H1 (cell line): ENCODE results near the gene AFF4. TPM values are rescaled to one million over a fixed set of nuclear protein-coding genes. Genes with fewer than 3 reads are reported as not detected.

Experiments used
- CTCF ChIA-PET: fragments of 300-600 bp; sonication (Branson Sonifier 250); formaldehyde crosslinking; loops from one replicate; lab custom pipeline; 2021; ENCODE audit not compliant: partially characterized antibody; lab: Charles Lee
- POLR2A ChIA-PET: fragments of 300-600 bp; sonication (Branson Sonifier 250); formaldehyde crosslinking; loops from one replicate; lab custom pipeline; 2021; ENCODE audit warnings: inconsistent platforms; ENCODE audit not compliant: partially characterized antibody; lab: Charles Lee
- DNase-seq, 2 experiments: peaks; one replicate each; pipeline versions ENCODE4 v3.0.0 to v3.0.0-alpha.2; 2010 to 2022; ENCODE audit warnings: low spot score in 2 of 2, low read depth in 1 of 2, mixed read lengths in 1 of 2
- FAIRE-seq: peaks from 2 replicates; lab custom pipeline; 2011; peaks lifted over from hg19 to GRCh38; lab: Jason Lieb, UNC
- H2AFZ ChIP-seq: 2 replicates; pipeline ENCODE4 v1.8.1; 2012; ENCODE audit warnings: low read length, inconsistent platforms
- H2AK5ac ChIP-seq: 2 replicates; pipeline ENCODE4 v1.6.1; 2013; ENCODE audit warnings: low read depth, low read length
- H2BK120ac ChIP-seq: replicated peaks from 2 replicates; pipeline ENCODE3; 2013; ENCODE audit warnings: low read depth, low read length, inconsistent platforms
- H2BK12ac ChIP-seq: 2 replicates; pipeline ENCODE4 v1.6.1; 2013; ENCODE audit warnings: low read depth, low read length
- H2BK15ac ChIP-seq: 2 replicates; pipeline ENCODE4 v1.6.1; 2013; ENCODE audit warnings: low read length
- H2BK20ac ChIP-seq: 2 replicates; pipeline ENCODE4 v1.6.1; 2013; ENCODE audit warnings: low read length
- H2BK5ac ChIP-seq: 2 replicates; pipeline ENCODE4 v1.6.1; 2013; ENCODE audit warnings: low read depth, low read length
- H3K14ac ChIP-seq: 2 replicates; pipeline ENCODE4 v1.6.1; 2013; ENCODE audit warnings: inconsistent platforms; ENCODE audit not compliant: insufficient read length
- H3K18ac ChIP-seq: 2 replicates; pipeline ENCODE4 v1.6.1; 2013; ENCODE audit warnings: low read length; ENCODE audit errors: extremely low read depth
- H3K23ac ChIP-seq: 2 replicates; pipeline ENCODE4 v1.6.1; 2013; ENCODE audit warnings: inconsistent platforms; ENCODE audit not compliant: insufficient read length
- H3K23me2 ChIP-seq: 2 replicates; pipeline ENCODE4 v1.6.1; 2013; ENCODE audit warnings: low read depth, low read length
- H3K27ac ChIP-seq: 2 replicates; pipeline ENCODE4 v1.6.1; 2011; ENCODE audit warnings: low read depth, low read length, inconsistent platforms
- H3K27me3 ChIP-seq, 4 experiments: replicated peaks in 1 of 4; 1 replicate in 1 of 4; 2 replicates in 3 of 4; pipeline versions ENCODE4 v1.6.1 to v1.8.1; 2011 to 2013; ENCODE audit warnings: low read length in 3 of 4, mild to moderate bottlenecking in 3 of 4, inconsistent platforms in 2 of 4, mixed read lengths in 2 of 4, moderate library complexity in 1 of 4; ENCODE audit not compliant: control insufficient read depth in 3 of 4, insufficient read depth in 3 of 4; ENCODE audit errors: extremely low read depth in 1 of 4
- H3K36me3 ChIP-seq, 4 experiments: 2 replicates each; pipeline versions ENCODE4 v1.6.1 to v1.8.1; 2011 to 2013; ENCODE audit warnings: mild to moderate bottlenecking in 4 of 4, low read length in 3 of 4, moderate library complexity in 2 of 4, control low read depth in 1 of 4, inconsistent platforms in 1 of 4; ENCODE audit not compliant: insufficient read depth in 4 of 4, control insufficient read depth in 2 of 4
- H3K4ac ChIP-seq: replicated peaks from 2 replicates; pipeline ENCODE3; 2013; ENCODE audit warnings: low read length, low read depth, mixed read lengths, inconsistent platforms; ENCODE audit not compliant: insufficient read length
- H3K4me1 ChIP-seq, 4 experiments: replicated peaks in 1 of 4; 1 replicate in 1 of 4; 2 replicates in 3 of 4; pipeline versions ENCODE4 v1.6.1 to v1.8.1; 2011 to 2013; ENCODE audit warnings: low read length in 3 of 4, inconsistent platforms in 2 of 4, mixed read lengths in 1 of 4; ENCODE audit not compliant: insufficient read depth in 4 of 4, control insufficient read depth in 3 of 4
- H3K4me2 ChIP-seq, 2 experiments: 2 replicates each; pipeline versions ENCODE4 v1.6.1 to v1.8.1; 2011 to 2013; ENCODE audit warnings: low read depth in 2 of 2, low read length in 2 of 2, control low read depth in 1 of 2, inconsistent platforms in 1 of 2, mild to moderate bottlenecking in 1 of 2; ENCODE audit not compliant: insufficient read depth in 1 of 2
- H3K4me3 ChIP-seq, 4 experiments: fragments of 200-600, 300-600 bp in 1 of 4; sonication (generic), shearing (Covaris generic), sonication (Bioruptor Twin) in 1 of 4; 2 replicates each; pipeline versions ENCODE4 v1.5.1 to v1.8.1; 2011 to 2016; ENCODE audit warnings: low read length in 4 of 4, low read depth in 3 of 4, control low read depth in 2 of 4, inconsistent platforms in 2 of 4, mild to moderate bottlenecking in 2 of 4, mixed read lengths in 1 of 4, moderate library complexity in 1 of 4; ENCODE audit not compliant: insufficient read depth in 2 of 4; ENCODE audit errors: extremely low read depth in 1 of 4
- H3K56ac ChIP-seq: replicated peaks from 2 replicates; pipeline ENCODE3; 2013; ENCODE audit warnings: low read depth, mild to moderate bottlenecking, mixed read lengths, low read length, inconsistent platforms; ENCODE audit not compliant: insufficient read length
- H3K79me1 ChIP-seq: 2 replicates; pipeline ENCODE4 v1.6.1; 2013; ENCODE audit warnings: low read depth, low read length, control low read depth
- H3K79me2 ChIP-seq, 2 experiments: 2 replicates each; pipeline versions ENCODE4 v1.6.1 to v1.8.1; 2012 to 2013; ENCODE audit warnings: low read length in 2 of 2, mild to moderate bottlenecking in 2 of 2, inconsistent platforms in 1 of 2; ENCODE audit not compliant: insufficient read depth in 2 of 2, control insufficient read depth in 1 of 2
- H3K9ac ChIP-seq, 4 experiments: replicated peaks in 1 of 4; 1 replicate in 1 of 4; 2 replicates in 3 of 4; pipeline versions ENCODE4 v1.6.1 to v1.8.1; 2011 to 2013; ENCODE audit warnings: low read depth in 3 of 4, low read length in 3 of 4, control low read depth in 2 of 4, mild to moderate bottlenecking in 2 of 4, moderate library complexity in 2 of 4, inconsistent platforms in 1 of 4; ENCODE audit errors: extremely low read depth in 1 of 4
- H3K9me3 ChIP-seq, 2 experiments: 2 replicates each; pipeline versions ENCODE4 v1.6.1 to v1.8.1; 2012 to 2013; ENCODE audit warnings: mild to moderate bottlenecking in 2 of 2, moderate library complexity in 2 of 2, control low read depth in 1 of 2, inconsistent platforms in 1 of 2, low read depth in 1 of 2, low read length in 1 of 2, mixed read lengths in 1 of 2; ENCODE audit not compliant: insufficient read depth in 2 of 2
- H4K20me1 ChIP-seq, 2 experiments: replicated peaks in 1 of 2; 2 replicates each; pipeline versions ENCODE3 to v1.8.1; 2011 to 2013; ENCODE audit warnings: inconsistent platforms in 2 of 2, low read length in 2 of 2, mild to moderate bottlenecking in 1 of 2; ENCODE audit not compliant: insufficient read depth in 2 of 2, control insufficient read depth in 1 of 2
- H4K5ac ChIP-seq: 2 replicates; pipeline ENCODE4 v1.6.1; 2013; ENCODE audit warnings: low read length, low read depth, mixed read lengths, inconsistent platforms; ENCODE audit not compliant: insufficient read length
- H4K8ac ChIP-seq: 2 replicates; pipeline ENCODE4 v1.8.0; 2013; ENCODE audit warnings: mild to moderate bottlenecking, moderate library complexity, low read length, inconsistent platforms; ENCODE audit not compliant: insufficient read depth; ENCODE audit errors: extremely low read depth
- H4K91ac ChIP-seq: replicated peaks from 2 replicates; pipeline ENCODE3; 2013; ENCODE audit warnings: low read length, mixed read lengths, inconsistent platforms; ENCODE audit not compliant: insufficient read length
- CHD1 ChIP-seq: IDR thresholded peaks from 2 replicates; pipeline ENCODE4 v1.6.1; 2012; ENCODE audit warnings: low read depth, low read length, improper control_type of control experiment
- CTBP2 ChIP-seq: IDR thresholded peaks from 2 replicates; pipeline ENCODE4 v1.7.0; 2011; ENCODE audit warnings: borderline replicate concordance, mild to moderate bottlenecking, moderate library complexity, mixed read lengths, low read length; ENCODE audit not compliant: insufficient read depth, insufficient read length
- CTCF ChIP-seq, 3 experiments: IDR thresholded peaks; 1 replicate in 2 of 3; 2 replicates in 1 of 3; pipeline versions ENCODE4 v1.5.1 to v1.6.1; 2011; ENCODE audit warnings: low read length in 3 of 3, mild to moderate bottlenecking in 3 of 3, inconsistent platforms in 2 of 3, low read depth in 1 of 3, moderate library complexity in 1 of 3; ENCODE audit not compliant: insufficient read depth in 1 of 3; ENCODE audit errors: control extremely low read depth in 1 of 3
- KDM1A ChIP-seq: fragments of 200-600, 300-600 bp; sonication (generic); IDR thresholded peaks from 2 replicates; pipeline ENCODE4 v1.7.1; 2016; ENCODE audit warnings: mild to moderate bottlenecking, low read length, borderline replicate concordance
- KDM5A ChIP-seq: fragments of 200-600 bp; IDR thresholded peaks from 2 replicates; pipeline ENCODE4 v1.7.1; 2012; ENCODE audit warnings: mild to moderate bottlenecking, low read length, inconsistent platforms, mixed read lengths
- RBBP5 ChIP-seq: IDR thresholded peaks from 2 replicates; pipeline ENCODE4 v1.7.1; 2012; ENCODE audit warnings: low read depth, mild to moderate bottlenecking, inconsistent platforms, low read length, moderate library complexity, borderline replicate concordance
- SP1 ChIP-seq: IDR thresholded peaks from 2 replicates; pipeline ENCODE4 v1.6.1; 2011; ENCODE audit warnings: low read depth, low read length
- YY1 ChIP-seq: IDR thresholded peaks from 2 replicates; pipeline ENCODE4 v1.6.1; 2011; ENCODE audit warnings: low read depth, mild to moderate bottlenecking, low read length
- WGBS, 2 experiments: shearing (Covaris generic) in 1 of 2; methylation state at CpG; one replicate each; pipeline versions ENCODE4 v1.1.6 to v1.1.7; 2013 to 2015; ENCODE audit warnings: low lambda C conversion rate in 2 of 2, mixed read lengths in 2 of 2, inconsistent platforms in 1 of 2, low coverage in 1 of 2, missing lambda C conversion rate in 1 of 2; ENCODE audit not compliant: insufficient replicate concordance in 2 of 2, insufficient coverage in 1 of 2, insufficient read length in 1 of 2; ENCODE audit errors: extremely low coverage in 1 of 2, missing lambda C conversion rate in 1 of 2; 5-methylcytosine and 5-hydroxymethylcytosine counted together
- polyA plus RNA-seq, 7 experiments: library from polyadenylated mRNA; depleted of rRNA in 3 of 7; stranded (reverse) in 5 of 7; unstranded in 2 of 7; fragments of >200 nt in 5 of 7; fragments of 200-250 nt in 2 of 7; gene quantifications; 1 replicate in 5 of 7; 2 replicates in 1 of 7; 4 replicates in 1 of 7; pipeline versions ENCODE4 v1.2.1 to v1.2.3, GENCODE V29; 2011 to 2013; ENCODE audit warnings: missing spikeins in 2 of 7, mixed read lengths in 2 of 7
- total RNA-seq: library from RNA; stranded (reverse); fragmentation: NEBNext Ultra II Directional; extraction: Animal tissue kit (Norgen Biotek cat#: 25700); gene quantifications from 2 replicates; pipeline ENCODE4 v1.2.1, GENCODE V29; 2021

Gene AFF4
- total and polyA plus RNA-seq, 2 of the 8 experiments (the other 6 are each of a cell fraction or from before 2014, with no cell fraction given) = 12.0 to 61.4 TPM

GRCh38 chr5:132866342-132867045 lies 96.9 kb downstream of the AFF4 start, which contains the start of the genes GDF9 and UQCRQ:
Gene GDF9 (minus strand): TSS chr5:132866469. CDS start chr5:132864533, 1,936 bp downstream.
Gene UQCRQ (plus strand): TSS chr5:132866642. CDS start chr5:132866882, 240 bp downstream.
- ChIA-PET POLR2A (interaction anchor here (0.6 to 4.3 kb wide), 20 partner anchors 9 to 573 kb away, joined by 3 to 32 read pairs (median 4); partner anchors contain the start of genes HSPA4, KIF3A, SHROOM1 and SLC22A4), CTCF (interaction anchor here (1.0 to 32.2 kb wide), 8 partner anchors 12 to 59 kb away, joined by 3 to 465 read pairs (median 6); partner anchors contain the start of gene SHROOM1)
- peak within 1 kb of the TSS; percentile 77 for H2BK5ac ChIP-seq
- peak within 1 kb of the TSS; percentile 91 for H4K5ac ChIP-seq
- H3K79me2 ChIP-seq = peaks cover 3 to 13% of the 10 kb centered on the region in 2 experiments; a peak in 2 of 4 replicates
- H3K18ac ChIP-seq = no peak within 1 kb of the TSS; the same call in 1 of the 2 replicates
- 0 out of 2 replicates have a peak within 1 kb of the TSS, but pooled peaks have one; percentile 2 for H2BK12ac ChIP-seq
- peak within 1 kb of the TSS; percentile 67 for H3K56ac ChIP-seq
- H3K9ac ChIP-seq = peak within 1 kb of the TSS; percentile 75 to 96 (median 85)
- no peak within 1 kb of the TSS for H3K23ac ChIP-seq
- peaks cover 0 to 2% of the 10 kb centered on the region in 2 experiments for H4K20me1 ChIP-seq
- H4K91ac ChIP-seq = peak within 1 kb of the TSS; percentile 58
- H3K4me2 ChIP-seq = peak within 1 kb of the TSS; percentile 81 to 85
- WGBS, 2 experiments = 1% methylated on average over 47 of the region's 55 CpGs; no CpG with 5 or more reads in 1 of the 2 experiments
- peak within 1 kb of the TSS; percentile 80 to 99 (median 88) for H3K4me3 ChIP-seq
- peak within 1 kb of the TSS; percentile 75 for H3K4ac ChIP-seq
- H3K36me3 ChIP-seq = peaks cover 6 to 23% (median 14%) of the 10 kb centered on the region in 4 experiments; a peak in 5 of 8 replicates
- H3K79me1 ChIP-seq = peaks cover 3% of the 10 kb centered on the region; the same call in 1 of the 2 replicates
- H3K9me3 ChIP-seq = no peaks in the 10 kb centered on the region
- DNase-seq (peak; percentile 93 to 97), FAIRE-seq (peak; percentile 73)
- no peak within 1 kb of the TSS for H2BK15ac ChIP-seq
- H3K27me3 ChIP-seq = no peaks in the 10 kb centered on the region
- H2AK5ac ChIP-seq = 0 out of 2 replicates have a peak within 1 kb of the TSS, but pooled peaks have one; percentile 58
- no peak within 1 kb of the TSS for H2BK120ac ChIP-seq
- H3K4me1 ChIP-seq = peaks cover 4 to 7% (median 6%) of the 10 kb centered on the region in 4 experiments; a peak in 5 of 7 replicates
- H3K27ac ChIP-seq = peak within 1 kb of the TSS; percentile 93
- H2BK20ac ChIP-seq = no peak within 1 kb of the TSS
- H2AFZ ChIP-seq = peak within 1 kb of the TSS; percentile 47
- H4K8ac ChIP-seq = peak within 1 kb of the TSS; percentile 98
- no peak within 1 kb of the TSS for H3K14ac ChIP-seq
- peaks cover 6% of the 10 kb centered on the region for H3K23me2 ChIP-seq
- TF ChIP-seq KDM1A (no peak), CTCF (IDR thresholded peaks at IDR 0.05; ENCODE audit: control extremely low read depth in 1 of 3, insufficient read depth in 1 of 3, low read depth in 1 of 3, low read length in 3 of 3) (peak; percentile 32 to 50 (median 44)), YY1 (no peak; the same call in 1 of the 2 replicates), CHD1 (peak; percentile 91), KDM5A (0 out of 2 replicates have a peak, but pooled peaks have one; percentile 40), SP1 (peak; percentile 82), RBBP5 (no peak), CTBP2 (no peak)
